ENCODE data around the gene SNRNP48. TPM values are rescaled to one million over a fixed set of nuclear protein-coding genes. Genes with fewer than 3 reads are reported as not detected.

The SNRNP48 gene
- polyA plus RNA-seq, 3 donors = 5.1 to 6.0 (median 5.9) TPM

DNA sequence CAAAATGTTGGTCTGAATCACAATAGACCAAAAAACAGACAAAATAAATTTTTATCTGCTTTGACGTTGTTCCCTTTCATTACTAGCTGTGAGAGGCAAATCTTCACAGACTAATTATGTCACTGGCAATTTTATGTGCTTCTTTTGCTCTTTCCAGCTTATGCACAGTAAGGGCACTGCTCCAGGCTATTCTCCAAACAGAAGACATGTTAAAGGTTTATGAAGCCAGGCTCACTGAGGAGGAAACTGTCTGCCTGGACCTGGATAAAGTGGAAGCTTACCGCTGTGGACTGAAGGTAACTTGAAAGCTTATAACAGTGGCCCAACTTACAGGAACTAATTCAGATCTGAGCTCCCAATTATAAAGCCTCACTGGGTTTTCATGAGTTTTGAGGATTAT is 15.5 kb upstream of the SNRNP48 start:
- no peak overlapping the region for H3K4me2 ChIP-seq (replicated peaks; ENCODE audit: extremely low read depth, low read length, poor library complexity, severe bottlenecking)
- no peak overlapping the region for H3K27ac ChIP-seq (ENCODE audit: low read depth in 1 of 2, low read length in 2 of 2)
- no peak overlapping the region for H3K4me3 Mint-ChIP-seq
- H3K4me1 ChIP-seq (ENCODE audit: control insufficient read depth in 1 of 2, insufficient read depth in 2 of 2, low read length in 2 of 2) = no peaks in the 10 kb centered on the region
- no peaks in the 10 kb centered on the region for H3K36me3 ChIP-seq (replicated peaks in 1 of 2; ENCODE audit: control insufficient read depth in 1 of 2, insufficient read depth in 2 of 2, low read length in 2 of 2)
- no peak overlapping the region for H2AFZ ChIP-seq (ENCODE audit: insufficient read depth, low read depth, low read length, poor library complexity, severe bottlenecking)
- intact Hi-C loops (cut with micrococcal nuclease) = no loop called here
- no peaks in the 10 kb centered on the region for H3K9me3 Mint-ChIP-seq
- peaks cover 8 to 40% (median 10%) of the 10 kb centered on the region in 3 donors for H3K27me3 Mint-ChIP-seq (ENCODE audit: low read depth in 3 of 3)
- H3K9me3 ChIP-seq (replicated peaks in 1 of 2; ENCODE audit: control insufficient read depth in 1 of 2, insufficient read depth in 1 of 2, low read length in 2 of 2) = no peaks in the 10 kb centered on the region
- no peaks in the 10 kb centered on the region for H3K36me3 Mint-ChIP-seq
- H3K4me1 Mint-ChIP-seq = no peaks in the 10 kb centered on the region
- TF ChIP-seq CTCF (IDR thresholded peaks at IDR 0.05) = no peak
- whole genome bisulfite sequencing (ENCODE audit: insufficient coverage) = no CpG with 5 or more reads among the region's 2 CpGs
- H3K9ac ChIP-seq (ENCODE audit: insufficient read depth, low read length, poor library complexity, severe bottlenecking) = no peak overlapping the region
- no peaks in the 10 kb centered on the region for H3K79me2 ChIP-seq (ENCODE audit: insufficient read depth, low read length)
- no peaks in the 10 kb centered on the region for H4K20me1 ChIP-seq (ENCODE audit: insufficient read depth, low read length)
- H3K27ac Mint-ChIP-seq = no peak overlapping the region
- H3K4me3 ChIP-seq (replicated peaks in 1 of 3; ENCODE audit: low read depth in 2 of 3, low read length in 3 of 3) = no peak overlapping the region
- no peak for DNase-seq
- peaks cover 7 to 8% of the 10 kb centered on the region in 2 donors for H3K27me3 ChIP-seq (ENCODE audit: control insufficient read depth in 2 of 2, insufficient read depth in 2 of 2, low read length in 2 of 2)

GRCh38 chr6:7578516-7578915 is 11.5 kb upstream of the SNRNP48 start:
- WGBS (ENCODE audit: insufficient coverage) = no CpG with 5 or more reads among the region's 2 CpGs
- no peak for DNase-seq
- H3K4me1 ChIP-seq (ENCODE audit: control insufficient read depth in 1 of 2, insufficient read depth in 2 of 2, low read length in 2 of 2) = no peaks in the 10 kb centered on the region
- Mint-ChIP-seq H3K4me1 (no peaks in the 10 kb centered on the region), H3K27me3 (ENCODE audit: low read depth in 3 of 3) (peaks cover 1 to 23% (median 5%) of the 10 kb centered on the region in 3 donors), H3K27ac (no peak overlapping the region), H3K9me3 (peaks cover 0 to 4% (median 0%) of the 10 kb centered on the region in 7 donors), H3K36me3 (no peaks in the 10 kb centered on the region), H3K4me3 (no peak overlapping the region)
- intact Hi-C loops (cut with micrococcal nuclease) = no loop called here
- no peaks in the 10 kb centered on the region for H4K20me1 ChIP-seq (ENCODE audit: insufficient read depth, low read length)
- H3K4me3 ChIP-seq (replicated peaks in 1 of 3; ENCODE audit: low read depth in 2 of 3, low read length in 3 of 3) = no peak overlapping the region
- no peak overlapping the region for H3K4me2 ChIP-seq (replicated peaks; ENCODE audit: extremely low read depth, low read length, poor library complexity, severe bottlenecking)
- no peaks in the 10 kb centered on the region for H3K9me3 ChIP-seq (replicated peaks in 1 of 2; ENCODE audit: control insufficient read depth in 1 of 2, insufficient read depth in 1 of 2, low read length in 2 of 2)
- H3K79me2 ChIP-seq (ENCODE audit: insufficient read depth, low read length) = no peaks in the 10 kb centered on the region
- peaks cover 2 to 4% of the 10 kb centered on the region in 2 donors for H3K27me3 ChIP-seq (ENCODE audit: control insufficient read depth in 2 of 2, insufficient read depth in 2 of 2, low read length in 2 of 2)
- no peaks in the 10 kb centered on the region for H3K36me3 ChIP-seq (replicated peaks in 1 of 2; ENCODE audit: control insufficient read depth in 1 of 2, insufficient read depth in 2 of 2, low read length in 2 of 2)
- no peak overlapping the region for H2AFZ ChIP-seq (ENCODE audit: insufficient read depth, low read depth, low read length, poor library complexity, severe bottlenecking)
- TF ChIP-seq CTCF (IDR thresholded peaks at IDR 0.05) = no peak
- no peak overlapping the region for H3K27ac ChIP-seq (ENCODE audit: low read depth in 1 of 2, low read length in 2 of 2)
- no peak overlapping the region for H3K9ac ChIP-seq (ENCODE audit: insufficient read depth, low read length, poor library complexity, severe bottlenecking)
